T-helper 9 cell (primary cell): Measurements from ENCODE around the gene SMIM41.

ENCODE experiments used
- DNase-seq: peaks from one replicate; pipeline ENCODE4 v3.0.0-alpha.2; 2020

SMIM41 gene

GRCh38 chr12:52122540-52122871 lies 43.0 kb downstream of the SMIM41 start:
- DNase-seq, result no peak

- no peak for DNase-seq
These were observed 43.4 kb downstream of the SMIM41 start for GRCh38 chr12:52122904-52123303.

GRCh38 chr12:52123487-52124186 lies 44.1 kb downstream of the SMIM41 start:
- no peak for DNase-seq

GRCh38 chr12:52125476-52125900 lies 46.0 kb downstream of the SMIM41 start:
- no peak for DNase-seq

GRCh38 chr12:52126050-52126604 lies 46.6 kb downstream of the SMIM41 start:
- DNase-seq, result no peak

GRCh38 chr12:52126605-52127578 lies 47.4 kb downstream of the SMIM41 start:
- DNase-seq, result no peak

GRCh38 chr12:52127683-52128450 lies 48.4 kb downstream of the SMIM41 start:
- no peak for DNase-seq

GRCh38 chr12:52130711-52131110 lies 51.2 kb downstream of the SMIM41 start:
- DNase-seq, result no peak

- DNase-seq, result no peak
These were observed 53.3 kb downstream of the SMIM41 start for GRCh38 chr12:52132754-52133161.

- no peak for DNase-seq
These were observed 58.2 kb downstream of the SMIM41 start for GRCh38 chr12:52137746-52138145.

- no peak for DNase-seq
These were observed 59.6 kb downstream of the SMIM41 start for GRCh38 chr12:52139147-52139546.

- DNase-seq, result peak; percentile 19
These were observed 60.1 kb downstream of the SMIM41 start for GRCh38 chr12:52139579-52140062.

- DNase-seq, result no peak
These were observed 61.8 kb downstream of the SMIM41 start for GRCh38 chr12:52141306-52141705.

- no peak for DNase-seq
These were observed 62.4 kb downstream of the SMIM41 start for GRCh38 chr12:52141875-52142274.

GRCh38 chr12:52142431-52142830 lies 62.9 kb downstream of the SMIM41 start:
- no peak for DNase-seq

GRCh38 chr12:52144512-52145227 lies 65.2 kb downstream of the SMIM41 start:
- no peak for DNase-seq

- DNase-seq, result no peak
These were observed 66.0 kb downstream of the SMIM41 start for GRCh38 chr12:52145228-52146088.

- DNase-seq, result no peak
These were observed 66.8 kb downstream of the SMIM41 start for GRCh38 chr12:52146089-52146821.

- DNase-seq, result no peak
These were observed 67.4 kb downstream of the SMIM41 start for GRCh38 chr12:52146822-52147366.
